ENCODE results near the gene MCM10.

Gene MCM10

GRCh38 chr10:13195016-13195415, 33.7 kb downstream of the MCM10 start:
- H3K36me3 ChIP-seq (ENCODE audit: control insufficient read depth, low read length) = peaks cover 94% of the 10 kb centered on the region
- no peak overlapping the region for H3K27ac ChIP-seq (ENCODE audit: low read depth, low read length)
- H3K79me2 ChIP-seq (ENCODE audit: control insufficient read depth, low read length) = no peaks in the 10 kb centered on the region
- H3F3A ChIP-seq (ENCODE audit: control insufficient read depth, insufficient read depth) = 0 out of 2 replicates have a peak, but pooled peaks cover 3% of the 10 kb centered on the region
- H3K4me1 ChIP-seq (ENCODE audit: control insufficient read depth, low read length) = no peaks in the 10 kb centered on the region
- no peak overlapping the region for H3K4me3 ChIP-seq (ENCODE audit: low read length)
- no peaks in the 10 kb centered on the region for H3K9me2 ChIP-seq (replicated peaks; ENCODE audit: control insufficient read depth, low read length)
- no peak overlapping the region for H3K4me2 ChIP-seq (ENCODE audit: low read length)
- H4K20me1 ChIP-seq (ENCODE audit: control insufficient read depth, insufficient read depth, low read depth, low read length) = no peaks in the 10 kb centered on the region
- H3K9me3 ChIP-seq (ENCODE audit: control insufficient read depth, insufficient read depth, low read length) = no peaks in the 10 kb centered on the region
- no peak for TF ChIP-seq EZH2phosphoT487 (IDR thresholded peaks at IDR 0.05; ENCODE audit: borderline replicate concordance, low read length)
- TF ChIP-seq CTCF (IDR thresholded peaks at IDR 0.05; ENCODE audit: low read depth, low read length, poor library complexity, severe bottlenecking) = no peak
- H3K27me3 ChIP-seq (ENCODE audit: control insufficient read depth, low read length) = no peaks in the 10 kb centered on the region

- TF ChIP-seq EZH2phosphoT487 (IDR thresholded peaks at IDR 0.05; ENCODE audit: borderline replicate concordance, low read length) (no peak), CTCF (IDR thresholded peaks at IDR 0.05; ENCODE audit: low read depth, low read length, poor library complexity, severe bottlenecking) (no peak)
- H3K79me2 ChIP-seq (ENCODE audit: control insufficient read depth, low read length) = no peaks in the 10 kb centered on the region
- H4K20me1 ChIP-seq (ENCODE audit: control insufficient read depth, insufficient read depth, low read depth, low read length) = no peaks in the 10 kb centered on the region
- H3K9me2 ChIP-seq (replicated peaks; ENCODE audit: control insufficient read depth, low read length) = no peaks in the 10 kb centered on the region
- no peak overlapping the region for H3K4me2 ChIP-seq (ENCODE audit: low read length)
- no peaks in the 10 kb centered on the region for H3K9me3 ChIP-seq (ENCODE audit: control insufficient read depth, insufficient read depth, low read length)
- no peaks in the 10 kb centered on the region for H3K27me3 ChIP-seq (ENCODE audit: control insufficient read depth, low read length)
- peaks cover 92% of the 10 kb centered on the region for H3K36me3 ChIP-seq (ENCODE audit: control insufficient read depth, low read length)
- no peak overlapping the region for H3K27ac ChIP-seq (ENCODE audit: low read depth, low read length)
- H3F3A ChIP-seq (ENCODE audit: control insufficient read depth, insufficient read depth) = no peaks in the 10 kb centered on the region
- no peak overlapping the region for H3K4me3 ChIP-seq (ENCODE audit: low read length)
- no peaks in the 10 kb centered on the region for H3K4me1 ChIP-seq (ENCODE audit: control insufficient read depth, low read length)
Measured at GRCh38 chr10:13201132-13201531, 39.8 kb downstream of the MCM10 start.

DNA sequence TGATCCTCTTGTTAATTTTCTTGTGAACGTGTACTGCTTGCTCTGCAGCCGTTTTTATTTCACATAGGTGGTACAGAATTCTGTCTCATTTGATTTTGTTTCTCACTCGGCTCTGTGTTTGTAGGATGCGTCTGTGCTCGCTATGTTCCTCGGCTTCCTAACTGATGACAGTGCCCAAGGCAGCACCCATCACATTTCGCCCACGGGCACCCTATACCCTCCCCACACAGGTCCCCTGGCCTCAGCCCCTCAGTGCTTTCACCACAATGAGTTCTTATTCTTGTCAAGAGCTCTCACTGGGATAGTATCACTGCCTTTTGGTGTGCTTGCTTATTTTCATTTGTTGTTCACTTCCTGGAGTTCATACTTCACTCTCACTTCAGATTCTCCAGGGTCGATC, 44.7 kb downstream of the MCM10 start:
- Histone ChIP-seq H3K79me2 (ENCODE audit: control insufficient read depth, low read length) (no peaks in the 10 kb centered on the region), H3K27ac (ENCODE audit: low read depth, low read length) (no peak overlapping the region), H3K36me3 (ENCODE audit: control insufficient read depth, low read length) (peaks cover 80% of the 10 kb centered on the region), H3K27me3 (ENCODE audit: control insufficient read depth, low read length) (no peaks in the 10 kb centered on the region), H3K4me2 (ENCODE audit: low read length) (no peak overlapping the region), H3K9me2 (replicated peaks; ENCODE audit: control insufficient read depth, low read length) (no peaks in the 10 kb centered on the region), H3K9me3 (ENCODE audit: control insufficient read depth, insufficient read depth, low read length) (no peaks in the 10 kb centered on the region), H3F3A (ENCODE audit: control insufficient read depth, insufficient read depth) (no peaks in the 10 kb centered on the region), H3K4me3 (ENCODE audit: low read length) (no peak overlapping the region), H3K4me1 (ENCODE audit: control insufficient read depth, low read length) (no peaks in the 10 kb centered on the region), H4K20me1 (ENCODE audit: control insufficient read depth, insufficient read depth, low read depth, low read length) (no peaks in the 10 kb centered on the region)
- TF ChIP-seq CTCF (IDR thresholded peaks at IDR 0.05; ENCODE audit: low read depth, low read length, poor library complexity, severe bottlenecking) = no peak
- no peak for TF ChIP-seq EZH2phosphoT487 (IDR thresholded peaks at IDR 0.05; ENCODE audit: borderline replicate concordance, low read length)
